Measurements from ENCODE around the gene RNF149.

- TF ChIP-seq CTCF (IDR thresholded peaks at IDR 0.05) (no peak), POLR2A (IDR thresholded peaks at IDR 0.05) (no peak)
Measured at GRCh38 chr2:101306410-101306809, 2.1 kb downstream of the RNF149 start.

Measured in vagina (tissue), 2 donors.